ENCODE results near the gene ZNF266. TPM values are rescaled to one million over a fixed set of nuclear protein-coding genes. Genes with fewer than 3 reads are reported as not detected.

Gene ZNF266
- total and polyA plus RNA-seq, 2 experiments from 2014 or later: 12.7 to 13.9 TPM

- Histone ChIP-seq H4K20me1 (replicated peaks; ENCODE audit: insufficient read depth) (no peaks in the 10 kb centered on the region), H2AFZ (peak overlapping the region; percentile 86; the same call in 1 of the 2 replicates), H3K27me3 (ENCODE audit: insufficient read depth) (no peaks in the 10 kb centered on the region), H3K4me1 (ENCODE audit: insufficient read depth) (peaks cover 5% of the 10 kb centered on the region; the same call in 1 of the 2 replicates), H3K36me3 (ENCODE audit: insufficient read depth) (0 out of 2 replicates have a peak, but pooled peaks cover 3% of the 10 kb centered on the region), H3K27ac (ENCODE audit: low read depth) (no peak overlapping the region), H3K9me2 (ENCODE audit: insufficient read depth) (no peaks in the 10 kb centered on the region), H3K4me2 (peak overlapping the region; percentile 89), H3F3A (replicated peaks; ENCODE audit: low read depth) (no peaks in the 10 kb centered on the region), H3K79me2 (replicated peaks; ENCODE audit: insufficient read depth) (peaks cover 21% of the 10 kb centered on the region), H3K4me3 (peak overlapping the region; percentile 80; the same call in 1 of the 2 replicates)
- TF ChIP-seq EZH2 (IDR thresholded peaks at IDR 0.05; ENCODE audit: low read depth, unreplicated experiment): no peak
- no peak for TF ChIP-seq ZNF114 (CRISPR knock-in tag; IDR thresholded peaks at IDR 0.05)
- TF ChIP-seq, protein P1, sequence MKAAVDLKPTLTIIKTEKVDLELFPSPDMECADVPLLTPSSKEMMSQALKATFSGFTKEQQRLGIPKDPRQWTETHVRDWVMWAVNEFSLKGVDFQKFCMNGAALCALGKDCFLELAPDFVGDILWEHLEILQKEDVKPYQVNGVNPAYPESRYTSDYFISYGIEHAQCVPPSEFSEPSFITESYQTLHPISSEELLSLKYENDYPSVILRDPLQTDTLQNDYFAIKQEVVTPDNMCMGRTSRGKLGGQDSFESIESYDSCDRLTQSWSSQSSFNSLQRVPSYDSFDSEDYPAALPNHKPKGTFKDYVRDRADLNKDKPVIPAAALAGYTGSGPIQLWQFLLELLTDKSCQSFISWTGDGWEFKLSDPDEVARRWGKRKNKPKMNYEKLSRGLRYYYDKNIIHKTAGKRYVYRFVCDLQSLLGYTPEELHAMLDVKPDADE (IDR thresholded peaks at IDR 0.05): no peak
- TF ChIP-seq, protein P2, sequence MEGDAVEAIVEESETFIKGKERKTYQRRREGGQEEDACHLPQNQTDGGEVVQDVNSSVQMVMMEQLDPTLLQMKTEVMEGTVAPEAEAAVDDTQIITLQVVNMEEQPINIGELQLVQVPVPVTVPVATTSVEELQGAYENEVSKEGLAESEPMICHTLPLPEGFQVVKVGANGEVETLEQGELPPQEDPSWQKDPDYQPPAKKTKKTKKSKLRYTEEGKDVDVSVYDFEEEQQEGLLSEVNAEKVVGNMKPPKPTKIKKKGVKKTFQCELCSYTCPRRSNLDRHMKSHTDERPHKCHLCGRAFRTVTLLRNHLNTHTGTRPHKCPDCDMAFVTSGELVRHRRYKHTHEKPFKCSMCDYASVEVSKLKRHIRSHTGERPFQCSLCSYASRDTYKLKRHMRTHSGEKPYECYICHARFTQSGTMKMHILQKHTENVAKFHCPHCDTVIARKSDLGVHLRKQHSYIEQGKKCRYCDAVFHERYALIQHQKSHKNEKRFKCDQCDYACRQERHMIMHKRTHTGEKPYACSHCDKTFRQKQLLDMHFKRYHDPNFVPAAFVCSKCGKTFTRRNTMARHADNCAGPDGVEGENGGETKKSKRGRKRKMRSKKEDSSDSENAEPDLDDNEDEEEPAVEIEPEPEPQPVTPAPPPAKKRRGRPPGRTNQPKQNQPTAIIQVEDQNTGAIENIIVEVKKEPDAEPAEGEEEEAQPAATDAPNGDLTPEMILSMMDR (conservative IDR thresholded peaks at IDR 0.05; ENCODE audit: low read depth in 2 of 2): no peak
- TF ChIP-seq JUNB (IDR thresholded peaks at IDR 0.05; ENCODE audit: unreplicated experiment): no peak
- TF ChIP-seq POLR2AphosphoS5 (IDR thresholded peaks at IDR 0.05; ENCODE audit: low read depth): no peak
- no peak for TF ChIP-seq CREB1 (CRISPR knock-in tag; IDR thresholded peaks at IDR 0.05; ENCODE audit: low read depth)
- TF ChIP-seq EZH2phosphoT487 (IDR thresholded peaks at IDR 0.05; ENCODE audit: unreplicated experiment): no peak
- TF ChIP-seq, protein P3, sequence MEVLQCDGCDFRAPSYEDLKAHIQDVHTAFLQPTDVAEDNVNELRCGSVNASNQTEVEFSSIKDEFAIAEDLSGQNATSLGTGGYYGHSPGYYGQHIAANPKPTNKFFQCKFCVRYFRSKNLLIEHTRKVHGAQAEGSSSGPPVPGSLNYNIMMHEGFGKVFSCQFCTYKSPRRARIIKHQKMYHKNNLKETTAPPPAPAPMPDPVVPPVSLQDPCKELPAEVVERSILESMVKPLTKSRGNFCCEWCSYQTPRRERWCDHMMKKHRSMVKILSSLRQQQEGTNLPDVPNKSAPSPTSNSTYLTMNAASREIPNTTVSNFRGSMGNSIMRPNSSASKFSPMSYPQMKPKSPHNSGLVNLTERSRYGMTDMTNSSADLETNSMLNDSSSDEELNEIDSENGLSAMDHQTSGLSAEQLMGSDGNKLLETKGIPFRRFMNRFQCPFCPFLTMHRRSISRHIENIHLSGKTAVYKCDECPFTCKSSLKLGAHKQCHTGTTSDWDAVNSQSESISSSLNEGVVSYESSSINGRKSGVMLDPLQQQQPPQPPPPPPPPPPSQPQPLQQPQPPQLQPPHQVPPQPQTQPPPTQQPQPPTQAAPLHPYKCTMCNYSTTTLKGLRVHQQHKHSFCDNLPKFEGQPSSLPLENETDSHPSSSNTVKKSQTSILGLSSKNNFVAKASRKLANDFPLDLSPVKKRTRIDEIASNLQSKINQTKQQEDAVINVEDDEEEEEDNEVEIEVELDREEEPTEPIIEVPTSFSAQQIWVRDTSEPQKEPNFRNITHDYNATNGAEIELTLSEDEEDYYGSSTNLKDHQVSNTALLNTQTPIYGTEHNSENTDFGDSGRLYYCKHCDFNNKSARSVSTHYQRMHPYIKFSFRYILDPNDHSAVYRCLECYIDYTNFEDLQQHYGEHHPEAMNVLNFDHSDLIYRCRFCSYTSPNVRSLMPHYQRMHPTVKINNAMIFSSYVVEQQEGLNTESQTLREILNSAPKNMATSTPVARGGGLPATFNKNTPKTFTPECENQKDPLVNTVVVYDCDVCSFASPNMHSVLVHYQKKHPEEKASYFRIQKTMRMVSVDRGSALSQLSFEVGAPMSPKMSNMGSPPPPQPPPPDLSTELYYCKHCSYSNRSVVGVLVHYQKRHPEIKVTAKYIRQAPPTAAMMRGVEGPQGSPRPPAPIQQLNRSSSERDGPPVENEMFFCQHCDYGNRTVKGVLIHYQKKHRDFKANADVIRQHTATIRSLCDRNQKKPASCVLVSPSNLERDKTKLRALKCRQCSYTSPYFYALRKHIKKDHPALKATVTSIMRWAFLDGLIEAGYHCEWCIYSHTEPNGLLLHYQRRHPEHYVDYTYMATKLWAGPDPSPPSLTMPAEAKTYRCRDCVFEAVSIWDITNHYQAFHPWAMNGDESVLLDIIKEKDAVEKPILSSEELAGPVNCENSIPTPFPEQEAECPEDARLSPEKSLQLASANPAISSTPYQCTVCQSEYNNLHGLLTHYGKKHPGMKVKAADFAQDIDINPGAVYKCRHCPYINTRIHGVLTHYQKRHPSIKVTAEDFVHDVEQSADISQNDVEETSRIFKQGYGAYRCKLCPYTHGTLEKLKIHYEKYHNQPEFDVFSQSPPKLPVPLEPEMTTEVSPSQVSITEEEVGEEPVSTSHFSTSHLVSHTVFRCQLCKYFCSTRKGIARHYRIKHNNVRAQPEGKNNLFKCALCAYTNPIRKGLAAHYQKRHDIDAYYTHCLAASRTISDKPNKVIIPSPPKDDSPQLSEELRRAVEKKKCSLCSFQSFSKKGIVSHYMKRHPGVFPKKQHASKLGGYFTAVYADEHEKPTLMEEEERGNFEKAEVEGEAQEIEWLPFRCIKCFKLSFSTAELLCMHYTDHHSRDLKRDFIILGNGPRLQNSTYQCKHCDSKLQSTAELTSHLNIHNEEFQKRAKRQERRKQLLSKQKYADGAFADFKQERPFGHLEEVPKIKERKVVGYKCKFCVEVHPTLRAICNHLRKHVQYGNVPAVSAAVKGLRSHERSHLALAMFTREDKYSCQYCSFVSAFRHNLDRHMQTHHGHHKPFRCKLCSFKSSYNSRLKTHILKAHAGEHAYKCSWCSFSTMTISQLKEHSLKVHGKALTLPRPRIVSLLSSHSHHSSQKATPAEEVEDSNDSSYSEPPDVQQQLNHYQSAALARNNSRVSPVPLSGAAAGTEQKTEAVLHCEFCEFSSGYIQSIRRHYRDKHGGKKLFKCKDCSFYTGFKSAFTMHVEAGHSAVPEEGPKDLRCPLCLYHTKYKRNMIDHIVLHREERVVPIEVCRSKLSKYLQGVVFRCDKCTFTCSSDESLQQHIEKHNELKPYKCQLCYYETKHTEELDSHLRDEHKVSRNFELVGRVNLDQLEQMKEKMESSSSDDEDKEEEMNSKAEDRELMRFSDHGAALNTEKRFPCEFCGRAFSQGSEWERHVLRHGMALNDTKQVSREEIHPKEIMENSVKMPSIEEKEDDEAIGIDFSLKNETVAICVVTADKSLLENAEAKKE (CRISPR knock-in tag; IDR thresholded peaks at IDR 0.05): no peak
- no peak for TF ChIP-seq NANOG (IDR thresholded peaks at IDR 0.05; ENCODE audit: borderline replicate concordance)
- TF ChIP-seq STAT1 (IDR thresholded peaks at IDR 0.05; ENCODE audit: unreplicated experiment): no peak
- no peak for TF ChIP-seq ZNF331 (CRISPR knock-in tag; IDR thresholded peaks at IDR 0.05; ENCODE audit: low read depth)
- TF ChIP-seq, protein P4, sequence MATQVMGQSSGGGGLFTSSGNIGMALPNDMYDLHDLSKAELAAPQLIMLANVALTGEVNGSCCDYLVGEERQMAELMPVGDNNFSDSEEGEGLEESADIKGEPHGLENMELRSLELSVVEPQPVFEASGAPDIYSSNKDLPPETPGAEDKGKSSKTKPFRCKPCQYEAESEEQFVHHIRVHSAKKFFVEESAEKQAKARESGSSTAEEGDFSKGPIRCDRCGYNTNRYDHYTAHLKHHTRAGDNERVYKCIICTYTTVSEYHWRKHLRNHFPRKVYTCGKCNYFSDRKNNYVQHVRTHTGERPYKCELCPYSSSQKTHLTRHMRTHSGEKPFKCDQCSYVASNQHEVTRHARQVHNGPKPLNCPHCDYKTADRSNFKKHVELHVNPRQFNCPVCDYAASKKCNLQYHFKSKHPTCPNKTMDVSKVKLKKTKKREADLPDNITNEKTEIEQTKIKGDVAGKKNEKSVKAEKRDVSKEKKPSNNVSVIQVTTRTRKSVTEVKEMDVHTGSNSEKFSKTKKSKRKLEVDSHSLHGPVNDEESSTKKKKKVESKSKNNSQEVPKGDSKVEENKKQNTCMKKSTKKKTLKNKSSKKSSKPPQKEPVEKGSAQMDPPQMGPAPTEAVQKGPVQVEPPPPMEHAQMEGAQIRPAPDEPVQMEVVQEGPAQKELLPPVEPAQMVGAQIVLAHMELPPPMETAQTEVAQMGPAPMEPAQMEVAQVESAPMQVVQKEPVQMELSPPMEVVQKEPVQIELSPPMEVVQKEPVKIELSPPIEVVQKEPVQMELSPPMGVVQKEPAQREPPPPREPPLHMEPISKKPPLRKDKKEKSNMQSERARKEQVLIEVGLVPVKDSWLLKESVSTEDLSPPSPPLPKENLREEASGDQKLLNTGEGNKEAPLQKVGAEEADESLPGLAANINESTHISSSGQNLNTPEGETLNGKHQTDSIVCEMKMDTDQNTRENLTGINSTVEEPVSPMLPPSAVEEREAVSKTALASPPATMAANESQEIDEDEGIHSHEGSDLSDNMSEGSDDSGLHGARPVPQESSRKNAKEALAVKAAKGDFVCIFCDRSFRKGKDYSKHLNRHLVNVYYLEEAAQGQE (IDR thresholded peaks at IDR 0.05; ENCODE audit: unreplicated experiment): no peak
- peaks cover 6% of the 10 kb centered on the region; the same call in 2 of the 3 replicates for H3K4me1 Mint-ChIP-seq
- peaks cover 29% of the 10 kb centered on the region for H3K36me3 Mint-ChIP-seq (ENCODE audit: low read depth)
- peaks cover 26% of the 10 kb centered on the region for H3K9me3 Mint-ChIP-seq
- no peak for ATAC-seq
- no peak for DNase-seq (ENCODE audit: low spot score)
- H3K4me3 Mint-ChIP-seq: peak overlapping the region; percentile 95
- H3K27ac Mint-ChIP-seq: no peak overlapping the region
- peaks cover 3% of the 10 kb centered on the region for H3K27me3 Mint-ChIP-seq (ENCODE audit: insufficient read depth, low read depth, poor library complexity)
Measured at GRCh38 chr19:9436358-9436757, 985 bp upstream of the ZNF266 start.

Measured in GM23338 (cell line).